Activated CD4-positive, alpha-beta memory T cell treated with anti-CD3 and anti-CD28 coated beads for 36 hours (primary cell): ENCODE measurements around the gene CNDP2. TPM values are rescaled to one million over a fixed set of nuclear protein-coding genes. Genes with fewer than 3 reads are reported as not detected.

Experiments used
- CTCF ChIA-PET: fragments of 350-600 bp; sonication (Branson Sonifier 250); formaldehyde crosslinking; loops from one replicate; lab custom pipeline; 2021; ENCODE audit warnings: antibody characterized with exemption, inconsistent platforms; lab: Charles Lee
- POLR2A ChIA-PET: fragments of 350-600 bp; sonication (Branson Sonifier 250); formaldehyde crosslinking; loops from one replicate; lab custom pipeline; 2021; ENCODE audit warnings: antibody characterized with exemption; lab: Charles Lee
- DNase-seq: peaks from one replicate; pipeline ENCODE4 v3.0.0-alpha.2; 2020
- H3K27ac Mint-ChIP-seq: one replicate; pipeline ENCODE4 v1.8.0; 2021; ENCODE audit warnings: mixed read lengths
- H3K27me3 Mint-ChIP-seq: one replicate; pipeline ENCODE4 v1.8.0; 2021; ENCODE audit warnings: mixed read lengths
- H3K36me3 Mint-ChIP-seq: one replicate; pipeline ENCODE4 v1.8.0; 2021; ENCODE audit warnings: mixed read lengths
- H3K4me1 Mint-ChIP-seq: one replicate; pipeline ENCODE4 v1.8.0; 2021; ENCODE audit warnings: low read depth, mixed read lengths
- H3K4me3 Mint-ChIP-seq: one replicate; pipeline ENCODE4 v1.8.0; 2021; ENCODE audit warnings: mild to moderate bottlenecking, mixed read lengths
- H3K9me3 Mint-ChIP-seq: one replicate; pipeline ENCODE4 v1.8.0; 2021; ENCODE audit warnings: mixed read lengths
- intact Hi-C: fragments of 100-400 bp; cut with micrococcal nuclease; formaldehyde crosslinking; loops from one replicate; pipeline ENCODE4 v1.15.1; 2023
- total RNA-seq, 2 experiments: library from RNA; stranded (reverse); gene quantifications; one replicate each; pipeline ENCODE4 v1.2.3, GENCODE V29; 2021

Gene CNDP2
- total RNA-seq, 2 experiments from 2014 or later, result 144 to 147 TPM

DNA sequence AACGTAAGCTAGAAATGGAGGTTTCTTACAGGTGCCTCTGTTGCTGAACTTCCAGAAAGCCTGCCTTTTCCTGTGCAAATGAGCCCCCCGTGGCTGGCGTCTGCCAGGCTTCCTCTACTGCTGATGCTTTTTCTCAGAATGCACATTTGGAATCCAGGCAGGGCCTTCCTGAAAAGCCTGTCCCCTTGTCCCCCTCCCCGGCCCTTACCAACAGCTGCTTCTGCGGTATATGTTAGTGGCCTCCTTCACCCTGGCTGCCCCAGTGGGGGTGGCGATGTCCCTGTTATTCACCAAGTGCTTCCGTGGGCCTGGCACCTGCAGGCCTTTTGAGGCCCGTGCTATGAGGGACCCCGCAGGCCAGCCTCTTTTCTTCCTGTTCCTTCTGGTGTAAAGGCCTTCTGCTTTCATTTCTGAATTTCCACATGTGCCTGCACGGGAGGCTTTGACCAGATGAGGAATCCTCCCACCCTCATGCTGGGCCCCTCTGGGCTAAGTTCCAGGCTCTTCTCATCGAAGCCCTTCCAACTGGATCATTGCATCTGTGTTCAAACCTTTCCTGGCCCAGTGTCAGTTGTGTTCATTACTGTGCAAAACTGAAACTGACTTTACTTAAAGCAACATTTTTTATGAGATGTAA, 10.4 kb downstream of the CNDP2 start:
- H3K27me3 Mint-ChIP-seq, result no peaks in the 10 kb centered on the region
- ChIA-PET CTCF (interaction anchor here (0.6 kb wide), 1 partner anchor 40 kb away, joined by 3 read pairs; no protein-coding TSS in a partner anchor), POLR2A (no interaction called here)
- intact Hi-C loops, result no loop called here
- H3K9me3 Mint-ChIP-seq, result no peaks in the 10 kb centered on the region
- H3K4me3 Mint-ChIP-seq, result no peak overlapping the region
- no peak for DNase-seq
- H3K4me1 Mint-ChIP-seq, result peaks cover 3% of the 10 kb centered on the region
- H3K36me3 Mint-ChIP-seq, result peaks cover 58% of the 10 kb centered on the region
- H3K27ac Mint-ChIP-seq, result no peak overlapping the region

DNA sequence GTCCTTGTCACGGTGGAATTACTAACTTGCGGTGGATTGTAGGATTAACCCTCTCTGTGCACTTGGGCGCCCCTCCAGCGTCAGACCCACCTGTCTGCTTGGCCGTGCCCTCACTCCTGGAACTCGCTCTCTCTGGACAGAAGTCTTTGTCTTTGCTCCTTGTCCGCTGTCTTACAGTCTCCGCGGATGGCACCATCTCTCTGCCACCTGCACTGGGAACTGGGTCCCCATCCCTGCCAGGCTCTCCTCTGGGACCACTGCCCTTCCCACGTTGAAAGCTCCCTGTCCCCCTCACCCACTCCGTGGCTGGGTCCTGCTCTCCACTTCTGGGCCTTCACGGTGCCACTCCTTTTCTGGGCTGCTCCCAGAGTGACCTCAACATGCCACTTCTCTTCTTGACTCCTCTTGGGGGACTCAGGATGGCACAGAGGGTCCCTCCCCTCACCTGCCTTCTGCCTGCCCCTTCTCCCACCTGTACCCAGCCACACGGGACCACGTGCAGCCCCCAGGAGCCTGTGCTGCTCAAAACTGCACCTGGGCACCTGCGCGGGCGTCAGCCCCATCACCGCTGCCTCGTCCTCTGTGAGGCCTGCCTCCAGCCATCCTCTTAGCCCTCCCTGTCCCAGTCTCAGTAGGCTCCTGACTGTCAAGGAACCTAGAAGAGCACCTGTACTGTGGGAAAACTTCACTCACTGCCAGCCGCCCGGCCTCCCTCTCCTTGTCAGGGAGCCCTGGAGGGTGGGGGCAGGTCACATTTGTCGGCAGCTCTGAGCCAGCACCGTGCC, 11.1 kb downstream of the CNDP2 start:
- no peaks in the 10 kb centered on the region for H3K4me1 Mint-ChIP-seq
- POLR2A ChIA-PET, result no interaction called here
- H3K4me3 Mint-ChIP-seq, result no peak overlapping the region
- no peak overlapping the region for H3K27ac Mint-ChIP-seq
- CTCF ChIA-PET, result no interaction called here
- intact Hi-C loops, result no loop called here
- peaks cover 57% of the 10 kb centered on the region for H3K36me3 Mint-ChIP-seq
- DNase-seq, result no peak
- H3K27me3 Mint-ChIP-seq, result no peaks in the 10 kb centered on the region
- H3K9me3 Mint-ChIP-seq, result no peaks in the 10 kb centered on the region

DNA sequence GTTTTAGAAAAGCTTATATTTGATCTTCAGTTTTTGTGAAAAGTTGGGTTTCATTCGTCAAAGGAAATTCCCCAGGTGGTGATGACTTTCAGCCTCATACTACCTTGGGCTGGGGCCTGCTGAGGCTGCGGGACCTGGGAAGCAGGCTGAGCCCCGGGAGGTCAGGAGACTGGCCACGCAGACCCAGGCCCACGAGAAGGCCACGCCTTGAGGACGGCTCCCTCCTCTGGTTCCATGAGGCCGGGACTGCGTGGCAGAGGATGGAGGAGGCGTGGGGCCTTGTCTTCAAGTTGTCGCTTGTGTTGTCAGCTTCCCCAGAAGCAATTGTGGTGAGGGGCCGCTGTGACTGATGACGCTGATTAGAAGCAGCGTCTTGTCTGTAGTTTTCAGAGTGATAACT, 11.8 kb downstream of the CNDP2 start:
- Mint-ChIP-seq H3K4me1 (no peaks in the 10 kb centered on the region), H3K36me3 (peaks cover 58% of the 10 kb centered on the region), H3K4me3 (no peak overlapping the region), H3K27ac (no peak overlapping the region), H3K9me3 (no peaks in the 10 kb centered on the region), H3K27me3 (no peaks in the 10 kb centered on the region)
- POLR2A ChIA-PET, result no interaction called here
- CTCF ChIA-PET, result no interaction called here
- DNase-seq, result no peak
- intact Hi-C loops, result no loop called here

DNA sequence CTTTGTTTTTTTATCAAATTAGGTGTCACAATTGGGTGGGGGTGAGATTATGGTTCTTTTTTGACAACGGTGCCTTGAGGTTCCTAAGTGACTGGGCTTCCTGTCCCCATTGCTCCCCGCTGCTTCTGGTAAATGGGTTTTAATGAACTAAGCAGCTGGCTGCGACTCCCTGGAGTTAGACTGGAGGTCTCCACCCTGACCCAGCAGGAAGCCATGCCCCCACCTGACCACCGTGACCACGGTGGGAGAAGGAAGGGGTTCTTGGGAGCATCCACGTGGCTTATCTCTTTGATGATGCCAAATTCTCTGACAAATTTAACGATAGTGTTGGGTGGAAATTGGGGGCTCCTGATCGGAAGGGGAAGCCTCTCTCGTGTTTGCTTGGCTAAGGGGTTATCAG, 12.2 kb downstream of the CNDP2 start:
- H3K36me3 Mint-ChIP-seq, result peaks cover 57% of the 10 kb centered on the region
- no peak overlapping the region for H3K4me3 Mint-ChIP-seq
- H3K4me1 Mint-ChIP-seq, result no peaks in the 10 kb centered on the region
- no peaks in the 10 kb centered on the region for H3K27me3 Mint-ChIP-seq
- ChIA-PET CTCF (no interaction called here), POLR2A (no interaction called here)
- H3K9me3 Mint-ChIP-seq, result no peaks in the 10 kb centered on the region
- DNase-seq, result no peak
- intact Hi-C loops, result no loop called here
- H3K27ac Mint-ChIP-seq, result no peak overlapping the region

DNA sequence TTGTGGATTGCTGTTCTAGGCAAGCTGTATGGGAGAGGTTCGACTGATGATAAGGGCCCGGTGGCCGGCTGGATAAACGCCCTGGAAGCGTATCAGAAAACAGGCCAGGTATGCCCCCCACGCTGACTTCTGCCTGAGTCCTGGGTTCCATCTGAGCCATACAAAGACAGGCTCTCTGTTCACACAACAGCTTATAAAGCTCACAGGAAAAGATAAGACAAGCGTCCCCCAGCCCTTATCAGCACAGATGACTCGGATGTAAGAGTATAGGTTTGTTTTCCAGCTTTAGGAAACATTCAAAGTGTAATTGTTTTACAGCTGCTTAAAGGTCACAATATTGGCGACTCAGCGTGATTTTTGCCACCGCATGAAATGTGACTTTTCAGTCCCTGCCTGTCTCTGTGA, 12.7 kb downstream of the CNDP2 start:
- no peak for DNase-seq
- Mint-ChIP-seq H3K27ac (no peak overlapping the region), H3K4me3 (no peak overlapping the region), H3K4me1 (no peaks in the 10 kb centered on the region), H3K9me3 (no peaks in the 10 kb centered on the region), H3K36me3 (peaks cover 57% of the 10 kb centered on the region), H3K27me3 (no peaks in the 10 kb centered on the region)
- ChIA-PET CTCF (no interaction called here), POLR2A (no interaction called here)
- intact Hi-C loops, result no loop called here

DNA sequence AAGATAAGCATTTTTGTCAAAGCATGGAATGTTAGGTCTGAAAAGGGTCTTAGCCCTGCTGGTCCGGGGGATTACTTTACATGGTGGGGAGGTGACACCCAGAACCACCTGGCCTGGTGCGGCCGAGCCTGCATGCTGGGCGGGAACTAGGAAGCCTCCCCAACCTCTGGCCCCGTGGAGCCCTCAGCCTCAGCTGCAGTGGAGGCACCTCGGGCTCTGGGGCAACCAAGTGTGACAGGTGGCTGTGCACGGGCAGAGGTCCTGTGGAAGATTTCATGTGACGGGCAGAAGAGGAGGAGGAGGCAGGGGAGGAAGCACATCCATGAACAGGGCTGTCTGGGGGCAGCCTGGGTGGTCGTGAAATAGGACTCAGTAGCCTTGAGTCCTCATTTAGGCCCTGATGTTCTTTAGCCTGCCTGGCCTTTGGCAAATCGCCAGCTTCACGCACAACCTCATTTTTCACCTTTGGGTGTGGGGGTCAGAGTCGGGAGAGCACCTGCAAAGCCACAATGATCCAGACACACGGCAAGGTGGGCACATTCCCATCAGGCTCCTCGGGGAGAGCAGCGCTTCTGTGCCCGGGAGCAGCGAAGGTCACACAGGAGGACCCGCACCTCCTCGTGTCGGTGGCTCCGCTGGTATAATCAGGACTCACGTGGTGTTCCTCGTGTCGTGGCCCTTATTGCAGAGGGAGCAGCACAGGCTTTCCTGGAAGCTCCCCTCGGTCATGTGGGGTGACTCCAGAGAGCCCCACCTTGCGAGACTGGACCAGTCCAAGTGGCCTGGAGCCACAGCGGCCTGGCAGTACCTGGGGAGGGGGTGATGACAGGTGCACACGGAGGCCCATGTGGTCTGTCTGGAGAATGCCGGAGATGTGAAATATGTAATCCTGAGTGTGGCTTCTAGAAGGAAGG, 13.9 kb downstream of the CNDP2 start:
- CTCF ChIA-PET, result no interaction called here
- no peak overlapping the region for H3K4me3 Mint-ChIP-seq
- no peak for DNase-seq

DNA sequence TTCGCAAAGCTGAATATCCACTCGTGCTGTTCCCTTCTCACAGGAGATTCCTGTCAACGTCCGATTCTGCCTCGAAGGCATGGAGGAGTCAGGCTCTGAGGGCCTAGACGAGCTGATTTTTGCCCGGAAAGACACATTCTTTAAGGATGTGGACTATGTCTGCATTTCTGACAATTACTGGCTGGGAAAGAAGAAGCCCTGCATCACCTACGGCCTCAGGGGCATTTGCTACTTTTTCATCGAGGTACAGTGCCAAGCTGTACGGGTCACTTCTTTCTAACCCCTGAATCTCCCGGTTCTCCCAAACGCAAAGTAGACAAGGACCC, 14.6 kb downstream of the CNDP2 start:
- H3K27ac Mint-ChIP-seq, result no peak overlapping the region
- CTCF ChIA-PET, result no interaction called here
- H3K36me3 Mint-ChIP-seq, result peaks cover 57% of the 10 kb centered on the region
- intact Hi-C loops, result no loop called here
- no peaks in the 10 kb centered on the region for H3K4me1 Mint-ChIP-seq
- POLR2A ChIA-PET, result no interaction called here
- H3K27me3 Mint-ChIP-seq, result no peaks in the 10 kb centered on the region
- H3K9me3 Mint-ChIP-seq, result no peaks in the 10 kb centered on the region
- no peak overlapping the region for H3K4me3 Mint-ChIP-seq
- no peak for DNase-seq

More for the DNA sequence above, 13.9 kb downstream of the CNDP2 start:
- Mint-ChIP-seq H3K27ac (no peak overlapping the region), H3K4me1 (no peaks in the 10 kb centered on the region), H3K9me3 (no peaks in the 10 kb centered on the region), H3K27me3 (no peaks in the 10 kb centered on the region), H3K36me3 (peaks cover 60% of the 10 kb centered on the region)
- POLR2A ChIA-PET, result no interaction called here
- intact Hi-C loops, result no loop called here

DNA sequence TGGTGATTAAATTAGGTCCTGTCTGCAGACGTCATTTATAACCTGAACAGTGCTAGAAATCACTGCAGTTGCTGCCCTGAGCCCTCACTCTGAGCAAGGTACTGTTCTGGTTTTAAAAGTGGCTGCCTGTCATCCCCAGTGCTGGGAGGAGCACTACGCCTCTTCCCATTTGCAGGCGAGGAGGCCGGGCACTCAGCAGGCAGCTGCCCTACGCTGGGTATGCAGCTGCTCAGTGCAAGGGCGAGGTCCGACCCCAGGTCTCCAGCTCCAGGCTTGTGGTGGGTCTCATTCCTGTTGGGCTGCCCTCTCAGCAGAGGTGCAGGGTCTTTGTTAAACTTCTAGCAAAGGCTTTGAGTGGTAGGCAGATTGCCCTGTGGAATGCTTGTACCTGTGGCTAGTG, 15.7 kb downstream of the CNDP2 start:
- no peak for DNase-seq
- CTCF ChIA-PET, result no interaction called here
- H3K4me1 Mint-ChIP-seq, result no peaks in the 10 kb centered on the region
- no peak overlapping the region for H3K27ac Mint-ChIP-seq
- H3K9me3 Mint-ChIP-seq, result no peaks in the 10 kb centered on the region
- POLR2A ChIA-PET, result no interaction called here
- H3K27me3 Mint-ChIP-seq, result no peaks in the 10 kb centered on the region
- H3K36me3 Mint-ChIP-seq, result peaks cover 51% of the 10 kb centered on the region
- intact Hi-C loops, result no loop called here
- no peak overlapping the region for H3K4me3 Mint-ChIP-seq

DNA sequence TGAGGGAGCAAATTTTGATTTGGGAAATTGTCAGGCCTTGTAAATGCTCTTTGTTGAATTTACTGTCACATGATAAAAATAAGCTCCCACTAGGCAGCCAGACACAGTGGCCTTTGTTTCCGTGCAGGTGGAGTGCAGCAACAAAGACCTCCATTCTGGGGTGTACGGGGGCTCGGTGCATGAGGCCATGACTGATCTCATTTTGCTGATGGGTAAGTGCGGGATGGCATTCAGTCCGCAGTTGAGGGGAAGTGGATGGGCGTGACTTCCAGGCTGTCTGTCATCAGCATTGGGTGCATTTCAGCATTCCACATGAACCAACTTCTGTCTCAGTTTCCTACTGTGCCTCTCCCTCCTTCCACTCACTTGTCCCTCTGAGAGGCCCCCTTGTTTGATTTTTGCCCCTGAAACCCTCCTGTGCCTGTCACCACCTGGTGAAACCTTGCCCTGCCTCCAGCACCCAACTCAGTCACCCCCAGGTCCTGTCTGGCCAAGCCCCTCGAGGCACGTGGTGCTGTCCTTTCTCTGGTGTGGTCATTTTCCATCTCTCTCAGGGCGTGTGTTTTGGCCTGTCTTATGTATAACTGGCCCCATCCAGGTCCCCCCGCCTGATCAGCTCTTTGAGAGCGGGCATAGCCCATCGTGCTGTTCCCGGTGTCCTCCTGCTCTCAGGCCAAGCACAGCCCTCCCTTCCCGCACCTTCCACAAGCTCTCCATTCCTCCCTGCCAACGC, 16.3 kb downstream of the CNDP2 start:
- no peak overlapping the region for H3K27ac Mint-ChIP-seq
- no peaks in the 10 kb centered on the region for H3K27me3 Mint-ChIP-seq
- intact Hi-C loops, result no loop called here
- H3K4me1 Mint-ChIP-seq, result no peaks in the 10 kb centered on the region
- H3K4me3 Mint-ChIP-seq, result no peak overlapping the region
- H3K36me3 Mint-ChIP-seq, result peaks cover 49% of the 10 kb centered on the region
- CTCF ChIA-PET, result no interaction called here
- H3K9me3 Mint-ChIP-seq, result no peaks in the 10 kb centered on the region
- POLR2A ChIA-PET, result no interaction called here
- no peak for DNase-seq

DNA sequence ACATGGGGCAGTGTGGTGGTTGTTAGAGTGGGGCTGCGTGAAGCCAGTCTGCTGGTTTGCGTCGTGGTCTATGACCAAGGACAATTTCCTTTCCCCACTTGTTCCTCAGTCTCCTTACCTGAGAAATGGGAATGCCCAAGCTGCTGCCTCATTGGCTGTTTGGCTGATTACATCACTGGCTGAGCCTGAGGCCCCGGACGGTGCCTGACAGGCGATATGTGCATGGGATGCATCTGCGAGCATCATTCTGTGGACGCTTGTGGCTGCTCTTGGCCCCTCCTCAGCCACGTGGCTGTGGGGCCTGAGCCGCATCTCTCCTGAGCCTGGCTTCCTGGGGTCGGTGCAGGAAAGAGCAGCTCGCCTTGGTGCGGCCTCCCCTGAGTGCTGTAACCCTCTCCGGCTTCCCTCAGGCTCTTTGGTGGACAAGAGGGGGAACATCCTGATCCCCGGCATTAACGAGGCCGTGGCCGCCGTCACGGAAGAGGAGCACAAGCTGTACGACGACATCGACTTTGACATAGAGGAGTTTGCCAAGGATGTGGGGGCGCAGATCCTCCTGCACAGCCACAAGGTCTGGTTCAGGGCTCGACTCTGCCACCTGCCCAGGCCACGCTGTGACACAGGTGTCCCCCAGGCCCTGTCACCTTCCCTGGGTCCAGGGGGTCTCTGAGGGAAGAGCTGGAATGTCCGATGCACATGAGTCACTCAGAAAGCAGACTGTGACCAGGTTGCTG, 17.2 kb downstream of the CNDP2 start:
- Mint-ChIP-seq H3K27me3 (no peaks in the 10 kb centered on the region), H3K36me3 (peaks cover 47% of the 10 kb centered on the region), H3K4me1 (no peaks in the 10 kb centered on the region), H3K27ac (no peak overlapping the region), H3K9me3 (no peaks in the 10 kb centered on the region), H3K4me3 (no peak overlapping the region)
- ChIA-PET POLR2A (no interaction called here), CTCF (no interaction called here)
- intact Hi-C loops, result no loop called here
- DNase-seq, result no peak

DNA sequence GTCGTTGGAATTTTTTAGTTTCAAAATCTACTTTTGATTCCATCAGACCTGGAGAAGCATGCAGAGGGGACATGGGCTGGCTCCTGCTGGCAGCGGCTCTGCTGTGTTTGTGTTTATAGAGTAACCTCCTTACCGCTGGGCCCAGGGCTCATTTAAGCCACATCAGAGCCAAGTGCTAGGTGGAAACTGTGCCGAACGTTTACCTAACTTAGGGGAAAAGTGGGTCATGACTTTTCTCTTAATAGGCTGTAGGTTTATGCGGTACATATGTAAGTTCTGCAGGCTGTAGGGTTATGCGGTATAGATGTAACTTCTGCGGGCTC, 17.7 kb downstream of the CNDP2 start:
- no peaks in the 10 kb centered on the region for H3K4me1 Mint-ChIP-seq
- CTCF ChIA-PET, result no interaction called here
- no peak for DNase-seq
- H3K27ac Mint-ChIP-seq, result no peak overlapping the region
- intact Hi-C loops, result no loop called here
- no peaks in the 10 kb centered on the region for H3K27me3 Mint-ChIP-seq
- peaks cover 48% of the 10 kb centered on the region for H3K36me3 Mint-ChIP-seq
- POLR2A ChIA-PET, result no interaction called here
- H3K9me3 Mint-ChIP-seq, result no peaks in the 10 kb centered on the region
- H3K4me3 Mint-ChIP-seq, result no peak overlapping the region
